Lung (tissue), 12 donors: ENCODE results near the gene DIP2C. TPM values are rescaled to one million over a fixed set of nuclear protein-coding genes. Genes with fewer than 3 reads are reported as not detected.

Experiments used
- ATAC-seq: fragments of 200-7000 bp; cut with Tn5 transposase; one replicate; pipeline ENCODE4 v1.9.1; 2020; ENCODE audit warnings: moderate number of reproducible peaks; ENCODE audit not compliant: insufficient read depth, low FRiP score
- DNase-seq, 3 donors: peaks; one replicate each; pipeline ENCODE4 v3.0.0-alpha.2; 2013 to 2017
- H3K27ac ChIP-seq, 2 donors: one replicate each; pipeline ENCODE4 v1.5.1; 2013; ENCODE audit warnings: mild to moderate bottlenecking in 2 of 2, moderate library complexity in 2 of 2, control low read depth in 1 of 2, inconsistent platforms in 1 of 2, low read depth in 1 of 2, low read length in 1 of 2
- H3K27me3 ChIP-seq, 3 donors: one replicate each; pipeline ENCODE4 v1.5.1; 2013; ENCODE audit warnings: low read length in 2 of 3; ENCODE audit not compliant: control insufficient read depth in 3 of 3, insufficient read depth in 3 of 3
- H3K36me3 ChIP-seq, 4 donors: one replicate each; pipeline ENCODE4 v1.5.1; 2013; ENCODE audit warnings: low read length in 4 of 4, mild to moderate bottlenecking in 1 of 4, moderate library complexity in 1 of 4; ENCODE audit not compliant: control insufficient read depth in 4 of 4, insufficient read depth in 4 of 4
- H3K4me1 ChIP-seq, 5 donors: one replicate each; pipeline ENCODE4 v1.5.1; 2013; ENCODE audit warnings: low read length in 5 of 5, mild to moderate bottlenecking in 2 of 5, moderate library complexity in 1 of 5; ENCODE audit not compliant: control insufficient read depth in 5 of 5, insufficient read depth in 5 of 5
- H3K4me3 ChIP-seq: one replicate; pipeline ENCODE4 v1.5.1; 2013; ENCODE audit warnings: mild to moderate bottlenecking, control low read depth, moderate library complexity
- H3K9ac ChIP-seq, 2 donors: one replicate each; pipeline ENCODE4 v1.5.1; 2013; ENCODE audit warnings: low read length in 2 of 2, control low read depth in 1 of 2; ENCODE audit not compliant: insufficient read depth in 1 of 2
- H3K9me3 ChIP-seq, 4 donors: one replicate each; pipeline ENCODE4 v1.5.1; 2013; ENCODE audit warnings: low read length in 3 of 4, mild to moderate bottlenecking in 1 of 4, moderate library complexity in 1 of 4; ENCODE audit not compliant: control insufficient read depth in 4 of 4, insufficient read depth in 3 of 4
- WGBS, 2 donors: extraction: QIAGEN DNeasy Blood & Tissue Kit; methylation state at CpG; one replicate each; pipeline ENCODE4 v1.1.7; 2013; 5-methylcytosine and 5-hydroxymethylcytosine counted together
- polyA plus RNA-seq, 2 donors: library from polyadenylated mRNA; stranded (reverse); fragments of 200-250 nt; gene quantifications; one replicate each; pipeline ENCODE4 v1.2.1, GENCODE V29; 2013
- total RNA-seq, 2 donors: library from RNA; depleted of rRNA in 1 of 2; stranded (reverse); fragments of >200 nt in 1 of 2; gene quantifications; one replicate each; pipeline ENCODE4 v1.2.1, GENCODE V29; 2014 to 2021
- TF ChIP-seq, protein P1 (sequence below): IDR thresholded peaks from 2 replicates; pipeline ENCODE4 v1.5.1; 2012; ENCODE audit warnings: mild to moderate bottlenecking; ENCODE audit errors: control extremely low read depth, extremely low read depth
- donor health status: control.
- donor health status: control.
- donor health status: Bipolar disorder and iron deficiency.
- donor health status: healthy.
- donor health status: DM: yes; HTN: yes; CAD: no.

The DIP2C gene
- total and polyA plus RNA-seq, 4 donors: 3.6 to 20.0 (median 9.5) TPM

DNA sequence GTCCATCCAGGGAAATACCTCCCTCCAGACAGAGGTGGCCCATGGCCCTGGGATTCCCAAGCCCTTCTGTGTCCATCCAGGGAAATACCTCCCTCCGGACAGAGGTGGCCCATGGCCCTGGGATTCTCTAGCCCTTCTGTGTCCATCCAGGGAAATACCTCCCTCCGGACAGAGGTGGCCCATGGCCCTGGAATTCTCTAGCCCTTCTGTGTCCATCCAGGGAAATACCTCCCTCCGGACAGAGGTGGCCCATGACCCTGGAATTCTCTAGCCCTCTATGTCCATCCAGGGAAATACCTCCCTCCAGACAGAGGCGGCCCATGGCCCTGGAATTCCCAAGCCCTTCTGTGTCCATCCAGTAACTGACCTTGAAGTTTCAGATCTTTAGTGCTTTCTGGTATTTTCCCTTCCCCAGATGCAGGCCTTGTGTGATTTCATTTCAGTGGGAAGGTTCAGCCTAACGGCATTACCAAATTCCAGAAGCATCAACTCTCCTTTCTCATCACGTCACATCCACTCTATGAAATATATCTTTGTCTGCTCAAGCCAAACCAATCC lies 28.8 kb upstream of the DIP2C start:
- ATAC-seq: no peak
- 92 to 93% methylated on average over 5 to 6 of the region's 6 CpGs for WGBS, 2 donors
- TF ChIP-seq, protein P1, sequence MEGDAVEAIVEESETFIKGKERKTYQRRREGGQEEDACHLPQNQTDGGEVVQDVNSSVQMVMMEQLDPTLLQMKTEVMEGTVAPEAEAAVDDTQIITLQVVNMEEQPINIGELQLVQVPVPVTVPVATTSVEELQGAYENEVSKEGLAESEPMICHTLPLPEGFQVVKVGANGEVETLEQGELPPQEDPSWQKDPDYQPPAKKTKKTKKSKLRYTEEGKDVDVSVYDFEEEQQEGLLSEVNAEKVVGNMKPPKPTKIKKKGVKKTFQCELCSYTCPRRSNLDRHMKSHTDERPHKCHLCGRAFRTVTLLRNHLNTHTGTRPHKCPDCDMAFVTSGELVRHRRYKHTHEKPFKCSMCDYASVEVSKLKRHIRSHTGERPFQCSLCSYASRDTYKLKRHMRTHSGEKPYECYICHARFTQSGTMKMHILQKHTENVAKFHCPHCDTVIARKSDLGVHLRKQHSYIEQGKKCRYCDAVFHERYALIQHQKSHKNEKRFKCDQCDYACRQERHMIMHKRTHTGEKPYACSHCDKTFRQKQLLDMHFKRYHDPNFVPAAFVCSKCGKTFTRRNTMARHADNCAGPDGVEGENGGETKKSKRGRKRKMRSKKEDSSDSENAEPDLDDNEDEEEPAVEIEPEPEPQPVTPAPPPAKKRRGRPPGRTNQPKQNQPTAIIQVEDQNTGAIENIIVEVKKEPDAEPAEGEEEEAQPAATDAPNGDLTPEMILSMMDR: no peak
- Histone ChIP-seq H3K27me3 (no peaks in the 10 kb centered on the region), H3K9ac (no peak overlapping the region), H3K9me3 (peaks cover 0 to 16% (median 4%) of the 10 kb centered on the region in 4 donors), H3K4me3 (no peak overlapping the region), H3K4me1 (peaks cover 0 to 3% (median 0%) of the 10 kb centered on the region in 5 donors), H3K27ac (no peak overlapping the region), H3K36me3 (no peaks in the 10 kb centered on the region)
- DNase-seq: no peak

DNA sequence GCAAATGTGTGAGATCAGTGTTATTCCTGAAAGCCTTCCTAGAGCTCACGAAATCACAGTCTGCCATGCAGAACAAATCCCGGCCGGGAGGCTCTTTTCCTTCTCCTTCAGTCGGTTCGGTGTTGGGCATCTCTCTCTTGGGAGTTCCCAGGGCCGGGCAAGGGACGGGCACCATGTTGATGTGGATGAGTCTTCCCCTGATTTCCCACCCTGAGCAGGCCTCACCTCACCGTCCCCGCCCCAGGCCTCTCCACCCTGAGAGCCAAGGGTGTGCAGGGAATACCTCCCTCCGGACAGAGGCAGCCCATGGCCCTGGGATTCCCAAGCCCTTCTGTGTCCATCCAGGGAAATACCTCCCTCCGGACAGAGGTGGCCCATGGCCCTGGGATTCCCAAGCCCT lies 28.0 kb upstream of the DIP2C start:
- Histone ChIP-seq H3K27ac (no peak overlapping the region), H3K4me1 (peaks cover 0 to 3% (median 0%) of the 10 kb centered on the region in 5 donors), H3K4me3 (no peak overlapping the region), H3K27me3 (no peaks in the 10 kb centered on the region), H3K9me3 (peaks cover 0 to 19% (median 4%) of the 10 kb centered on the region in 4 donors), H3K36me3 (no peaks in the 10 kb centered on the region), H3K9ac (no peak overlapping the region)
- ATAC-seq (no peak), DNase-seq (no peak)
- TF ChIP-seq, protein P1: no peak
- 91 to 95% methylated on average over 11 of the region's 11 CpGs for WGBS, 2 donors

DNA sequence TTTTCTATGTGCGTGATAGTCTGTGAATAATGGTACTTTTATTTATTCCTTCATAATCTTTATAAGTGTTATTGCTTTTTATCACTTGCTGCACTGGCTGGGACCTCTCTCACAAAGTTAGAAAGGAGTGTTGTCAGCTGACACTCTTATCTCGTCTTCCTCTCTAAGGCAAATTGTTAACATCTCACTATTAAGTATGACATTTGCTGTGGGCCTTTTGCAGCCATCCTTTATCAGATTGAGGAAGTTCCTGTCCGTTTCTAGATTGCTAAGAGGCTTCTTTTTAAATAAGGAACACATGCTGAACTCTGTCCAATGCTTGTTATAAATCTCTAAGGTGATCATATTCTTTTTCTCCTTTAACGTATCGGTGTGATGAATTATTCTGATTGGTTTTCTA lies 27.4 kb upstream of the DIP2C start:
- WGBS, 2 donors: 58 to 60% methylated on average over 5 of the region's 5 CpGs
- Histone ChIP-seq H3K4me3 (no peak overlapping the region), H3K9ac (no peak overlapping the region), H3K36me3 (no peaks in the 10 kb centered on the region), H3K27me3 (no peaks in the 10 kb centered on the region), H3K27ac (no peak overlapping the region), H3K4me1 (peaks cover 0 to 3% (median 0%) of the 10 kb centered on the region in 5 donors), H3K9me3 (peaks cover 0 to 18% (median 4%) of the 10 kb centered on the region in 4 donors)
- DNase-seq (no peak), ATAC-seq (no peak)
- TF ChIP-seq, protein P1: no peak

DNA sequence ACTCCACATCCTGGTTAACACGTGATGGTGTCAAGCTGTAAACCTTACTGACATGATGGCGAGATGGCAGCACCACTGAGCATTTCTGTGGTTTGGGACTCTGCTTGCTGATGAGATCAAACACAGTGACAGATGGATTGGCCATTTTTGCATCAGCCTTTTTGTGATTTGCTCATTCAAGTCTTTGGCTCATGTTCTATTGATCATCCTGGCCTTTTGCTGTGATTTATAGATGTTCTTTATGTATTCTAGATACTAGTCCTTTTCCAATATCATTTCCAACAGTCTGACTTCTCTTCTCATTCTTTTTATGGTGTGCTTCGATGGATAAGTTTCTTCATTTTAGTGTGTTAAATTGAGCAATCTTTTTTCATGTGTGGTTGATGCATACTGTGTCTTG lies 24.7 kb upstream of the DIP2C start:
- Histone ChIP-seq H3K9me3 (peaks cover 0 to 18% (median 4%) of the 10 kb centered on the region in 4 donors), H3K27ac (no peak overlapping the region), H3K4me3 (no peak overlapping the region), H3K27me3 (no peaks in the 10 kb centered on the region), H3K4me1 (peaks cover 0 to 3% (median 0%) of the 10 kb centered on the region in 5 donors), H3K9ac (no peak overlapping the region), H3K36me3 (no peaks in the 10 kb centered on the region)
- 84 to 93% methylated on average over 3 of the region's 3 CpGs for WGBS, 2 donors
- TF ChIP-seq, protein P1: no peak
- no peak for DNase-seq
- no peak for ATAC-seq
